ENCODE measurements around the gene CCNH. TPM values are rescaled to one million over a fixed set of nuclear protein-coding genes. Genes with fewer than 3 reads are reported as not detected.

CCNH gene
- total RNA-seq, 1 donor from 2014 or later = 53.3 TPM

DNA sequence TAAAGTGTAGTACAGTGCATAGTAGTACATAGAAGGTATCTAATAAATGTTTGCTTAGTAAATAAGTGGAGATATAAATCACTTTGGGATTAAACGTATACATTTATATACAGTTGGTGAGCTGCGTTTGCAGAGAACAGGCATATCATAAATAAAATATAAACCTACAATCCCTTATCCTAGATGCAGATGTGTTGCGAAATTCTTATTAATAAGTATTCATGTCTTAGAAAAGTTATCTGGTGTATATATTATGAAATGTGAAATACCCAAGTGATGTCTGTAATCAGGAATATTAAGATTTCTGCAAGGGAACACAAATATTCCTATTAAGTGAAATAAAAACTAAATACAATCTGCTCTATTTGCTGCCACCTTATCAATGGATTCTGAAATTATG is 8.8 kb downstream of the CCNH start:
- no peak for DNase-seq (ENCODE audit: low read depth in 2 of 2)

DNA sequence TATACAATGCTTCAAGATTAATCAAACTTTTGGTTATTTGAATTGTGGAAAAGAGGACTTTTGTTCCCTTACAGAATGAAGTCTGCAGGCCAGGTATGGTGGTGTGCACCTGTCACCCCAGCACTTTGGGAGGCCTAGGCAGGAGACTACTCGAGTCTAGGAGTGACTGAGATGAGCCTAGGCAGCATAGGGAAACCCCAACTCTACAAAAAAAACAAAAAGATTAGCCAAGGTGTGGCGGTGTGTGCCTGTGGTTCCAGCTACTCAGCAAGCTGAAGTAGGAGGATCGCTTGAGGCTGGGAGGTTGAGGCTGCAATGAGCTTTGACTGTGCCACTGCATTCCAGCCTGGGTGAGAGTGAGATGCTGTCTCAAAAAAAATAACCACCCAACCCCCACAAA is 9.3 kb downstream of the CCNH start:
- DNase-seq (ENCODE audit: low read depth in 2 of 2) = no peak

DNA sequence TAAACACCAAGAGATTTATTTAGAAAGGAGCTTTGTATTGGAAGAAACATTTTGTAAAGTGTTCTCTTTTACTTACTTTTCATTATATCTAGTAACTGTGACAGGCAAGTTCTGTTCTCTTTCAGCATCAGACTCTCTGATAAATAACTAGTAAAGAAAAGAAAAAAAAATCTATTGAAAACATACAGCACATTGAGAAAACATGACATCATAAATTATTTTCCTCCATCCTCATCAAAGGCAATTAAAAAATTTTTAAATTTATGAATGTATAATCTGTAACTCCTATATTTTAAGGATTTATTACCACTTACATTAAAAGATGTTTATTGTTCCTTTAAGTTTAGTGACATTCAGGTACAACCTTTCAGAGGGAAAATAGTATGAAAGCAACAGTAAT is 11.1 kb downstream of the CCNH start:
- DNase-seq (ENCODE audit: low read depth in 2 of 2) = no peak

DNA sequence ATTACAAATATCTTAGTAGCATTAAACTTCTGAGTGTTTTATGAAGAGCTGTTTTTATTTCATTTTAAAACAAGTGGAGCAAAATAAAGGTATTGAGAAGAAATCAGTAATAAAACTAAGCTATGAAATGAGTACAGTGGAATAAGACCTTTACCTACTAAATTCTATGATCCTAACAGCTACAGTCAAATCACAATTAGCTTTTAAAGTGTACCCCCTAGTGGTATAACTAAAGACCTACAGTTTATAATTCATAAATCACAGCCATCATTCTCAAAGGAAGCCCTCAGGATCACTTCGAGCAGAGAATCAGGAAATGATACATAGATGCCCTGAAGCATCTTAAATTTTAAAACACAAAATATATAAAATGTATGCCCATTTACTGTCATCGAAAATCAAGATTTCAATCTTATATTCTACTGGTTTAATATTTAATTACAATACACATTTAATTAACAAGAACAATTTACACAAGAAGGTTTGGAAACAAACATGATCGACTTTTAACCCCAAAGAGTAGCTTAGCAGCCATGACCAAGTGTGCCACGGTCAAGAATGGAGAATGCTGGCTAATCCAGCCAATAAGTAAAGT is 12.3 kb downstream of the CCNH start:
- DNase-seq (ENCODE audit: low read depth in 2 of 2) = peak; percentile 30 to 54

DNA sequence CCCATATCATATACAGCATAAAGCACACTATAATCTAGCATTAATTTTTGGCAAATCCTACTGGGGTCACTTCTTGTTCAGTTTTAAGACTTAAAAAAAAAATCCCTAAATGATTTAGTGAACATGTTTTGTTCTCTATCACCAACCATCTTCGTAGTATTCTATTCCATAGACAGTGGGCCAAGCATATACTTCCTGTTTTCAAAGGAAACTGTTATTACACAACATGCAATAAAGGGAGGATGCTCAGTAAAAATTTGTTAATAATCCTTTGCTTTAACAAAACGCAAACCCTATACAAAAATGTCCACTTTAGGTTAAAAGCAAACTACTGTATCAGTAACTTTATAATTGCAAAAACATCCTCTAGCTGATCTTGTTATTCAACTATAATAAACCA is 13.0 kb downstream of the CCNH start:
- DNase-seq (ENCODE audit: low read depth in 2 of 2) = no peak

DNA sequence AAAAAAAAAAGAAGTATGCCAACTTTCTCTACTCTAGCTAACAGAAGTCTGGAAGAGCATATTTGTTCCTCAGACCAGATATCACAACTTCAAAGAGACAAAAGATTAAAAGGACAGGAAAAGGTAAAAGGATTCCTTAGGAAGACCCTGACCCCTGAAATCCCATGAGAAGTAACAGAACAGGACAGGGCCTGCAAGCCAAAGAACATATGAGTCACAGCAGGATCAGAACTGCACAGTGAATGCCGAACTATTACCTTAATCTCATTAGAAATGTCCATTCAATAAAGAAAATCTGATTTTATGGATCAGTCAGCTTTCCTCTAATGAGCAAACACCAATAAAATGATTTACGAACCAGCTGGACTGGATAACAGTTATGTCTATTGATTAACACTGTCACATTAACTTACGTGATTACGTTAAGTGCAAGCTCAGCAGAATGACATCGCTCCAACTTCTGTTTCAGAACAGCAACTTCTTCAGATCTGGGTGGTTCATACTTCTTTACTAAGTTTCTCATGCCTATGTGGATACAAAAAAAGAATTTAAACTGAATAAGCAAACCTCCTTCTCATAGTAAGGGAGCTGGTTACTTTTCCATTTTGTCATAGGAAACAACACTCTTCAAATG is 13.6 kb downstream of the CCNH start:
- DNase-seq (ENCODE audit: low read depth in 2 of 2) = peak in 1 of 2 donors; percentile 14

DNA sequence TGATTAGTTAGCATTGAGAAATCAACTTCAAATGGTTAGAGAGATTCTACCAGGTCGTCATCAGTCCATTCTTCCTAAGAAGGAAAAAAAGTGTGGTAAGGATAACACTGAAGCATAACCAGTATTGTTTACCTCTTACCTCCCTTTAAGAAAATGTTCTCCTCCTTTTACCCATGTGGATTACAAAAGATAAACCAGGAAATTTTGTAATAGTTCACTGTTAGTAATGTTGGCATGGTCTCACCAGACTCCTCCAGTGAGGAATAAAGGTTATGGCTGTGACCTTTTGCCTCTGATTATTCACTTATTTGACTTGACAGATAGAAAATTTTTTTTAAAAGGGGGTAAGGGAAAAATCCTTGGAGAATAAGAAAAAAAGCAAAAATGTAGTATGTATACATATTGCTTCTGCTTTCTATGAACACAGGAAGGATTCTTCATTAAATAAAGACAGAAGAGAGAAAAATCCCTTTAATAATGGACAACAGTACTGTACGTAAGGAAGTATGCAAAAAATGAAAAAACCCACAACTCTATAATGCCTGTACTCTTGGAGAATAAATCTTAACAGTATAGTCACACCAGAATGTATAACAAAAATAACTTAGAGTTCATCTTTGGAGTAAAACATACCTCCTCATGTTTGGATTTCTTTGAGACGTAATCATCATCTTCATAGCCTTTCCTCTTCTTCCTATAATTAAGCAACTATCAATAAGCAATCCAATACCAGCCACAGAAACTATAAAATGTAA is 18.1 kb downstream of the CCNH start:
- DNase-seq (ENCODE audit: low read depth in 2 of 2) = peak in 1 of 2 donors; percentile 13

DNA sequence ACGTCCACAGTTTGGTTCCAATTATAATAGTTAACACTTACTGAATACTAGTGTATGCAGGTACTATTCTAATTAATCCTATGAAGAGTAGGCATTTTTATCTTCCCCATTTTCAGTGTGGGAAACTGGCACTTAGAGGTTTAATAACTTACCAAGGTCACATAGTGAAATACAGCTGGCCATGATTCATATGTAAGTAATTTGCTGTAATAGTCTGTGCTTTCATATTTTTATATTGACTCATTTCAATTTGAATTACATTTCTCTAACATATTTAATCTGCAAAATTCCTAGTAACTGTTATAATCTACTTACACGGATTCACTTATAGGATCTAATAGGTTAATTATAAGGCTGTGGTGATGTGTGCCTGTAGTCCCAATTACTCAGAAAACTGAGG is 19.4 kb downstream of the CCNH start:
- peak in 1 of 2 donors; percentile 75 for DNase-seq (ENCODE audit: low read depth in 2 of 2)

DNA sequence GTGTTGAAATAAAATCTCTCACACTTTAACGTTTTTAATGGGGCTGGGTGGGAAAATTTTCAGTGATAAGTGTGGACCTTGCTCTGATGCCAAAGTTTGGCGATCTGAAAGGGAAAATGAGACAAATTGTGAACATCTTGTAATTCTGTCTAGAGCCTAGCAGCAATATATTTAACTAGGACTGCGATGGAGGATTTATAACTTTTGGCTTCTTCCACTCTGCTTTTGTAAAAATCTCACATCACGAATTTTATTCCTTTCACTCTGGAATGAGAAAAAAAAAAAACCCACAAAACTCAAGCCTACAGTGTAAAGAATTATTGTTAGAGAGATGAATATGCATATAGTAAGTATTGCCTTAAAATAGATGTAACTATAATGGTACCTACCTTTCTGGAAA is 19.9 kb downstream of the CCNH start:
- DNase-seq (ENCODE audit: low read depth in 2 of 2) = no peak

DNA sequence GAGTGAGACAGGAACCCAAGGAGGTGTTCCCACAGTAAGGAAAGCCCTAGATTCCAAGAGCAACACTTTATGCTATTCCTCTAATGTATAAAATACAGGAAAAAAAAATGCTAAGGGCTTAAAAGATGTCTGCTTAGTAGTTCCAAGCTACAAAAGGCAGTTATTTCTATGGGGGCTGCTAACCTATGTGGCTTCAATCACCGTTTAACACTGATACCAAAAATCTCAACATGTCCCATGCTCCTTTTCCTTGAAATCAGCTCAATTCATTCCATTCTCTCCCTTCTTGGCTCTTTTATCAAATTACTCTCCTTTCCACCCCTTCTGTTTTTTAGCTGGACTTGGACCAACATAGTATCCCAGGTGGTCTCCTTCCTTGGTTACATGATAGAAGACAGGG is 20.6 kb downstream of the CCNH start:
- no peak for DNase-seq (ENCODE audit: low read depth in 2 of 2)

DNA sequence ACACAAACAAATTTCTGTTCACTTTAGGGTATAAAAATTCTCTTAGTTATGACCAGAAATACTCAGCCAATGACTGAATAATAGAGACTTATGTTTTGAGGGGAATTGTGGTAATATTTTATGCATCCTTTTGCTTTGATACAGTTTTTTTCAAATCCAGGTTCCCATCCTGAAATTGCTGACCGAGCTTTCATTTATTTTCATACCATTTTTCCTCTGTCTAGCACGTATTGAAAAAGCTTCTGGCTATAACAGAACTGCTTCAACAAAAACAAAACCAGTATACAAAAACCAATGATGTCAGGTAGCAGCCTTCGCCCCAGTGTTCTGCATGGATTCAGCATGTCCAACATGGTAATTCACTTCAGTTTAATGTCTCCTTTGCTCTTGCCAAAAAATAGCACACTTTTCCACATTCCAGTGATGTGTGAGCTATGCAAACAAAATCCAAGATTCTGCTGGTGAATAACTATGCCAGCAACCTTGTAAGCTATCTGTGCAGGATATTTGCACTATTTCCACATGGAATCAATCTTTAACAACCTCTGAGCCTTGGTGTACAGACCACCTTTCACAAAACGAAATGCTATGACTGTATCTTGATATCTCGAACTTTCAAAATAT is 22.0 kb downstream of the CCNH start:
- no peak for DNase-seq (ENCODE audit: low read depth in 2 of 2)

DNA sequence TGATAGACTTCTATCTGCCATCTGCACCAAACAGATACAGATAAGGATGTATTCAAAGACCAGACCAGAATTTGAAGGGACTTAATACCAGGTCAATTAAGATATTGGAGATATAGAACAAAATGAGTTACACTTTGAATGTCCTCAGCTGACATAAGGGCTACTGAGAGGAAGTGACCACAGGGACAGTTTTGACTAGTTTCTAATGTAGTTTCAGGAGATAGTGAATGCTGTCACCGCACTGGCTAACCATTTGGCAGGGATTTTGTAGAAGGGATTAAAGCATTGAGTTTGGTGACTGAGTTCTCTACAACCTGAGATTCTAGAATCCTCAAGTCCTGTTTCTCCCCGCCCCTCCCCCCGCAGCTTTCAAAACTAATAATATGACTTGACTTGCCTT is 22.7 kb downstream of the CCNH start:
- DNase-seq (ENCODE audit: low read depth in 2 of 2) = no peak

DNA sequence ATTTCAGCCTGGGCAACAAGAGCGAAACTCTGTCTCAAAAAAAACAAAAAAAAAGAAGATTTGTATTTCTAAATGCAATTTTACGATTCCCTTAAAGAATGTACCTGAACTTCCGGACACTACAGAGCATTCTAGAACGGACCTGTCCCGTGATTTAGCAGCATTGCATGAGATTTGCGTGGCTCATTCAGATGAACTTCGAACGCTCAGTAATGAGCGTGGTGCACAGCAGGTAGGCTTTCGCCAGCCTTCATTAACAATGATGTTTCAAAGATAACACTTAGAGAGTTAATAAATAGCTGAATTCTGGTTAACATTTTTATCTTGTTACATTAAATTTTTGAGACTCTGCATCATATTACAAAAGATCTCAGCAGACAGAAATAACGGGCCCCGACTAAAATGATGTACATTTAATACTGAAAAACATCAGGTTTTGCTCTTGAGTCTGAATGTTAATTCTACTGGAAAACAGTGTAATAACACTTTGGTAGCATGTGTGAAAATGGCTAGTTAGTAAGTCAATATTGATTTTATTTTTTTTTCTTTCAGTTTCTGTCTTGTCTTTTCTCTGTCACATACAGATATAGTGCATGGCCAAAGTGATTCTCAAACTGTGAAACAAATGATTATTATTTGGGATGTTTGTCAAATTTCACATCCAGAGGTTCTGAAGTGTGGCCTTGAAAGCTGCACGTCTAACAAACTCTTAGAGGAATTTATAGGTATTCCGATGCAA is 23.3 kb downstream of the CCNH start:
- no peak for DNase-seq (ENCODE audit: low read depth in 2 of 2)

DNA sequence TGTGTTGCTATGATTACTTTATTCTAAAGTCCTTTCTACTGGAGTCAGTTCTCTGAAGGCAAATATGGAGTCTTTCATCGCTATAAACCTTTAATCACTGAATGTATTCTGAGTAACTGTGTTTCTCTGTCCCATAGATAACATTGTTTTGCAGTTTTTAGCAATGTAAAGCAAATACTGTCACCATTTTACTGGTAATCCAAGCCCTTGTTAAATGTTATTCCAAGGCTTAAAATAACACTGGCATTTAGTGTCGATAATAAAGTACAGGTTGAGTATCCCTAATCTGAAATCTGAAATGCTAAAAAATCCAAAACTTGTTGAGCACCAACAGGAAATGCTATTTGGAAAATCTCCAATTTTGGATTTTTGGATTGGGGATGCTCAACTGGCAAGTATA is 24.6 kb downstream of the CCNH start:
- no peak for DNase-seq (ENCODE audit: low read depth in 2 of 2)

DNA sequence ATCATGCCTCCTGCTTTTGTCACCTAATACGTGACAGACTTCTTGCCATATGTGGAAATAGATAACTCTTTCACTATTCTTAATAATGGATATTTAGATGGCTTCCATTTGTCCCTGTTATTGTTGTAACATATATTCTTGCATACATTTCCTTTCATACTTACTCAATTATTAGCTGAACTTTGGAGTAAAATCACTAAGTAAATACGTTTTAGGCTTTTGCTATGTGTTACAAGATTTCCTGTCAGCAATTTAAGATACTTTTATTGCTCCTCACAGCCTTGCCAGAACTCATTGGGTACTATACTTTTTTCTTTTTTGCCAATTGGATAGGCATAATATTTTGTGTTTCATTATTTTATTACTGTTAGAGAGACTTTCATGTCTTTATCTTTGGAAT is 26.9 kb downstream of the CCNH start:
- no peak for DNase-seq (ENCODE audit: low read depth in 2 of 2)

DNA sequence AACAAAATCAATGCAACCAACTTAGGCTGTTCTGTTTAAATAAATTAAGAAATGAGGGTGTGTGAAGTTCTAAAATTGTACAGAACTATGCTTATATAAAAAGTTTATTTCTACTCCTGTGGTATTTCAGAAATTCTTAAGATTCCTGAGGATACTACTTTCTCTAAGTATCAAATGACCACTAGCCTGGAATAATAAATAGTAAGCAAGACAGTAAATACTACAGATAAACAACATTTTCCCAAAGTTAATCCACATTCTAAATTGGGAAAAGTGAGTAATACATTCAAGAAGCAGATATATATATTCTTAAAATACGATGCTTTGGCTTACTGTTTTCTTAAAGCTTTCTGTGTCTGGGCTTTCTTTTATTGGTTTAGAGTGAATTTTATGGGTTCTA is 29.5 kb downstream of the CCNH start:
- no peak for DNase-seq (ENCODE audit: low read depth in 2 of 2)

DNA sequence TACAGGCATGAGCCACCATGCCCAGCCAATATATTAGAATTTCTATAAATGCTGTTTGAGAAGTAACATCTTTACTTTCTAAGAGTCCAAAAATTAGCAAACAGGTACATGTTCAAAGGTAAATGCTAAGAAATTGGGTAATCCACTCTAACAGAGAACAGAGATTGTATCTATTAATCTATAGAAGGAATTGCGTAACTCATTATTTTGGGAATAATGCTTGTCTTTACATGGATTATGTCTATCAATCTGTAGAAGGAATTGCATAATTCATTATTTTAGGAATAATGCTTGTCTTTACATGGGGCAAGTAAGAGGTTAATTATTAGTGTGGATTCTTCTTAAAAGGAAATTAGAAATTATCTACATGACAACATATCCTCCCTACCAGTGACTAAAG is 30.5 kb downstream of the CCNH start:
- no peak for DNase-seq (ENCODE audit: low read depth in 2 of 2)

DNA sequence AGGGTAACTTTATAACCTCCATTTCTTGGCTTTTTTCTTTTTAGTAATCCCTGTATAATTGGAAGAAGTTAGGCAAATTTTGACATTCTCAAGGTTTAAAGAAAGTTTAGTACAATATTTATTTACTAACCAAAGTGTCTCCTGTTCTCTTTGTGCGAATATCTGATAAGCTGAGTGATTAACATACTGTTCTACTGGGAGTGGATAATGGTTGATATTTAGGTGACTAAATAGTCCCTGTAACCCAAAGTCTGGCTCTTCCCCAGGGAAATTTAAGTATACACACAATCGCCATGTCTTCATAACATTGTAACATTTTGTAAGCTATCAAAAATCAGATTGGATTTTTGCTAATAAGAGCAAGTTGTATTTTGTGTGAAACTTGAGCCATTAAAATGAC is 40.0 kb downstream of the CCNH start:
- DNase-seq (ENCODE audit: low read depth in 2 of 2) = no peak

DNA sequence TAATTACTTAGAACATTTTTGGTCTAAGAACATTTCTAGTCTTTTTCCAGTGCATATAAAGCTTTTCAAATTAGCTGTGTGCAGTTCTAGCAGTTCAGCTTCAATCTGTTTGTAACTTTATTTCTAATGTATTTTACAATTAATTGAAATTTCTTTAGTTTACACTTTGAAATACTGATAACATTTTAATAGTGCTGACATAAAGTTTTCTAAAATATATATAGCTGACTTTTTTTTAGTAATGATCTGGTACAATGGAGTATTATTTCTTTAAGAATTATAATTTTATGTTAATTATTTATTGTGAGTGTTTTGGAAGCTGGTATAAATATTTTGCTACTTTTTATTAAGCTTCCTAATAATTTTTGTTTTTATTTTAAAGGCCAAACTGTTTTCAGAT is 43.3 kb downstream of the CCNH start:
- DNase-seq (ENCODE audit: low read depth in 2 of 2) = no peak

DNA sequence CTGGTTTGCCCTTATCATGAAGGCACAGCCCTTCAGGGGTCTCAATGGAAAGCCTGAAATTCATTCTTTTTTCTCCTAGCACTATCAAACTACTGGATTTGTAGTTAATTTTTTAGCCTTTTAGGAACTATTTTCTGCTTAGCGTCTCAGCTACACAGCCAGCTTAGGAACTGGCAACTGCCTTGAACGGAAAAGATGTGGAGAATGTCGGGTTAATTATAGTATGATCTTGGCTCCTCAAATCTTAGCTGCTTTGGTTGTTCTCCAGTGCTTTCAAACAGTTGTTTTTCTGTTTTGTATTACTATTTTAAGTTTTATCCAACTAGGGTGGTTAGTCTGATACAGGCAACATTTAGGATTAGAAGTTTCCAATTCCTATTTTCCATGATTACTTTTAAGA is 44.1 kb downstream of the CCNH start:
- no peak for DNase-seq (ENCODE audit: low read depth in 2 of 2)

DNA sequence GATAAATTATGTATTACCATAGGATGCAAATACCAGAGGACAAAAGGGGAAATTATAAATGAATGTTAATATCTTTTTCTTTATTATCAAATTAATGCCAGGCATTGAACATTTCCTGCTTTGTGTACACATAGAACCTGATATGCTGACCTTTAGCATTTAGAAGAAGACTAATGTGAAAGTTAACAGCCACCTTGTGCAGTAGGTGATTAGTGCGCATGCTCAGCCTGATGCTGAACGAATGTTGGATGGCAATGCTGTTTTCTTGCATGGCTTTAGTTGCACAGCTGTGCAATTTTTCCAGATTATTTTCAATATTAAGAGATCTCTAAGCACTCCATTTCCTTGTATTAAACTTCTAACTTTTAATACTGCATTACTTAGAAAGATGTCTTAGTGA is 45.5 kb downstream of the CCNH start:
- DNase-seq (ENCODE audit: low read depth in 2 of 2) = no peak
